Measurements from ENCODE around the gene HECW1. TPM values are rescaled to one million over a fixed set of nuclear protein-coding genes. Genes with fewer than 3 reads are reported as not detected.

HECW1 gene
- total and polyA plus RNA-seq, 2 experiments from 2014 or later, result 11.0 to 21.8 TPM

DNA sequence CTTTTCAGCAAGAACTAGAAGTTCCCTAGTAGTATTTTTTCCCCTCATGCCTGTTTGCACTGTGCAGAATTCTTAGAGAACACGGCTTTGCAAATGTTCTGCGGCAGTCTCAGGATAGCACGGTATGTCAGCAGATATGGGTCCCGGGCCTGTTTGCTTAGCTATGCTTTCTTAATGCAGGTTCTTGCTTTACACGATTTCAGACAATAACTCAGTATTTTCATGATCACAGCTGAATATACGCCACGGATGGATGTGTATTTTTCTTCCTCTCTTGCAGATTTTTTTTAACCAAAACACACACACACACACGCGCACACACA is 137.3 kb downstream of the HECW1 start:
- Mint-ChIP-seq H3K4me3 (no peak overlapping the region), H3K9me3 (no peaks in the 10 kb centered on the region), H3K27me3 (ENCODE audit: insufficient read depth, low read depth, poor library complexity) (peaks cover 2% of the 10 kb centered on the region), H3K36me3 (ENCODE audit: low read depth) (no peaks in the 10 kb centered on the region), H3K27ac (no peak overlapping the region), H3K4me1 (peaks cover 6% of the 10 kb centered on the region)
- DNase-seq (ENCODE audit: low spot score) (no peak), ATAC-seq (no peak)
- Histone ChIP-seq H2AFZ (no peak overlapping the region), H3K4me3 (no peak overlapping the region), H3K9me2 (ENCODE audit: insufficient read depth) (0 out of 2 replicates have a peak, but pooled peaks cover 9% of the 10 kb centered on the region), H4K20me1 (replicated peaks; ENCODE audit: insufficient read depth) (no peaks in the 10 kb centered on the region), H3K79me2 (replicated peaks; ENCODE audit: insufficient read depth) (no peaks in the 10 kb centered on the region), H3K27me3 (ENCODE audit: insufficient read depth) (no peaks in the 10 kb centered on the region), H3K36me3 (ENCODE audit: insufficient read depth) (no peaks in the 10 kb centered on the region), H3K4me2 (no peak overlapping the region), H3K27ac (ENCODE audit: low read depth) (no peak overlapping the region), H3K4me1 (ENCODE audit: insufficient read depth) (peaks cover 3% of the 10 kb centered on the region), H3F3A (replicated peaks; ENCODE audit: low read depth) (no peaks in the 10 kb centered on the region)
- no peak for TF ChIP-seq EZH2 (IDR thresholded peaks at IDR 0.05; ENCODE audit: low read depth, unreplicated experiment)
- TF ChIP-seq CREB1 (CRISPR knock-in tag; IDR thresholded peaks at IDR 0.05; ENCODE audit: low read depth), result no peak
- no peak for TF ChIP-seq STAT1 (IDR thresholded peaks at IDR 0.05; ENCODE audit: unreplicated experiment)
- TF ChIP-seq, protein P1, sequence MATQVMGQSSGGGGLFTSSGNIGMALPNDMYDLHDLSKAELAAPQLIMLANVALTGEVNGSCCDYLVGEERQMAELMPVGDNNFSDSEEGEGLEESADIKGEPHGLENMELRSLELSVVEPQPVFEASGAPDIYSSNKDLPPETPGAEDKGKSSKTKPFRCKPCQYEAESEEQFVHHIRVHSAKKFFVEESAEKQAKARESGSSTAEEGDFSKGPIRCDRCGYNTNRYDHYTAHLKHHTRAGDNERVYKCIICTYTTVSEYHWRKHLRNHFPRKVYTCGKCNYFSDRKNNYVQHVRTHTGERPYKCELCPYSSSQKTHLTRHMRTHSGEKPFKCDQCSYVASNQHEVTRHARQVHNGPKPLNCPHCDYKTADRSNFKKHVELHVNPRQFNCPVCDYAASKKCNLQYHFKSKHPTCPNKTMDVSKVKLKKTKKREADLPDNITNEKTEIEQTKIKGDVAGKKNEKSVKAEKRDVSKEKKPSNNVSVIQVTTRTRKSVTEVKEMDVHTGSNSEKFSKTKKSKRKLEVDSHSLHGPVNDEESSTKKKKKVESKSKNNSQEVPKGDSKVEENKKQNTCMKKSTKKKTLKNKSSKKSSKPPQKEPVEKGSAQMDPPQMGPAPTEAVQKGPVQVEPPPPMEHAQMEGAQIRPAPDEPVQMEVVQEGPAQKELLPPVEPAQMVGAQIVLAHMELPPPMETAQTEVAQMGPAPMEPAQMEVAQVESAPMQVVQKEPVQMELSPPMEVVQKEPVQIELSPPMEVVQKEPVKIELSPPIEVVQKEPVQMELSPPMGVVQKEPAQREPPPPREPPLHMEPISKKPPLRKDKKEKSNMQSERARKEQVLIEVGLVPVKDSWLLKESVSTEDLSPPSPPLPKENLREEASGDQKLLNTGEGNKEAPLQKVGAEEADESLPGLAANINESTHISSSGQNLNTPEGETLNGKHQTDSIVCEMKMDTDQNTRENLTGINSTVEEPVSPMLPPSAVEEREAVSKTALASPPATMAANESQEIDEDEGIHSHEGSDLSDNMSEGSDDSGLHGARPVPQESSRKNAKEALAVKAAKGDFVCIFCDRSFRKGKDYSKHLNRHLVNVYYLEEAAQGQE (IDR thresholded peaks at IDR 0.05; ENCODE audit: unreplicated experiment), result no peak
- no peak for TF ChIP-seq NANOG (IDR thresholded peaks at IDR 0.05; ENCODE audit: borderline replicate concordance)
- TF ChIP-seq ZNF114 (CRISPR knock-in tag; IDR thresholded peaks at IDR 0.05), result no peak
- no peak for TF ChIP-seq EZH2phosphoT487 (IDR thresholded peaks at IDR 0.05; ENCODE audit: unreplicated experiment)
- TF ChIP-seq ZNF331 (CRISPR knock-in tag; IDR thresholded peaks at IDR 0.05; ENCODE audit: low read depth), result no peak
- TF ChIP-seq, protein P2, sequence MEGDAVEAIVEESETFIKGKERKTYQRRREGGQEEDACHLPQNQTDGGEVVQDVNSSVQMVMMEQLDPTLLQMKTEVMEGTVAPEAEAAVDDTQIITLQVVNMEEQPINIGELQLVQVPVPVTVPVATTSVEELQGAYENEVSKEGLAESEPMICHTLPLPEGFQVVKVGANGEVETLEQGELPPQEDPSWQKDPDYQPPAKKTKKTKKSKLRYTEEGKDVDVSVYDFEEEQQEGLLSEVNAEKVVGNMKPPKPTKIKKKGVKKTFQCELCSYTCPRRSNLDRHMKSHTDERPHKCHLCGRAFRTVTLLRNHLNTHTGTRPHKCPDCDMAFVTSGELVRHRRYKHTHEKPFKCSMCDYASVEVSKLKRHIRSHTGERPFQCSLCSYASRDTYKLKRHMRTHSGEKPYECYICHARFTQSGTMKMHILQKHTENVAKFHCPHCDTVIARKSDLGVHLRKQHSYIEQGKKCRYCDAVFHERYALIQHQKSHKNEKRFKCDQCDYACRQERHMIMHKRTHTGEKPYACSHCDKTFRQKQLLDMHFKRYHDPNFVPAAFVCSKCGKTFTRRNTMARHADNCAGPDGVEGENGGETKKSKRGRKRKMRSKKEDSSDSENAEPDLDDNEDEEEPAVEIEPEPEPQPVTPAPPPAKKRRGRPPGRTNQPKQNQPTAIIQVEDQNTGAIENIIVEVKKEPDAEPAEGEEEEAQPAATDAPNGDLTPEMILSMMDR (conservative IDR thresholded peaks at IDR 0.05; ENCODE audit: low read depth in 2 of 2), result no peak
- no peak for TF ChIP-seq POLR2AphosphoS5 (IDR thresholded peaks at IDR 0.05; ENCODE audit: low read depth)
- TF ChIP-seq, protein P3, sequence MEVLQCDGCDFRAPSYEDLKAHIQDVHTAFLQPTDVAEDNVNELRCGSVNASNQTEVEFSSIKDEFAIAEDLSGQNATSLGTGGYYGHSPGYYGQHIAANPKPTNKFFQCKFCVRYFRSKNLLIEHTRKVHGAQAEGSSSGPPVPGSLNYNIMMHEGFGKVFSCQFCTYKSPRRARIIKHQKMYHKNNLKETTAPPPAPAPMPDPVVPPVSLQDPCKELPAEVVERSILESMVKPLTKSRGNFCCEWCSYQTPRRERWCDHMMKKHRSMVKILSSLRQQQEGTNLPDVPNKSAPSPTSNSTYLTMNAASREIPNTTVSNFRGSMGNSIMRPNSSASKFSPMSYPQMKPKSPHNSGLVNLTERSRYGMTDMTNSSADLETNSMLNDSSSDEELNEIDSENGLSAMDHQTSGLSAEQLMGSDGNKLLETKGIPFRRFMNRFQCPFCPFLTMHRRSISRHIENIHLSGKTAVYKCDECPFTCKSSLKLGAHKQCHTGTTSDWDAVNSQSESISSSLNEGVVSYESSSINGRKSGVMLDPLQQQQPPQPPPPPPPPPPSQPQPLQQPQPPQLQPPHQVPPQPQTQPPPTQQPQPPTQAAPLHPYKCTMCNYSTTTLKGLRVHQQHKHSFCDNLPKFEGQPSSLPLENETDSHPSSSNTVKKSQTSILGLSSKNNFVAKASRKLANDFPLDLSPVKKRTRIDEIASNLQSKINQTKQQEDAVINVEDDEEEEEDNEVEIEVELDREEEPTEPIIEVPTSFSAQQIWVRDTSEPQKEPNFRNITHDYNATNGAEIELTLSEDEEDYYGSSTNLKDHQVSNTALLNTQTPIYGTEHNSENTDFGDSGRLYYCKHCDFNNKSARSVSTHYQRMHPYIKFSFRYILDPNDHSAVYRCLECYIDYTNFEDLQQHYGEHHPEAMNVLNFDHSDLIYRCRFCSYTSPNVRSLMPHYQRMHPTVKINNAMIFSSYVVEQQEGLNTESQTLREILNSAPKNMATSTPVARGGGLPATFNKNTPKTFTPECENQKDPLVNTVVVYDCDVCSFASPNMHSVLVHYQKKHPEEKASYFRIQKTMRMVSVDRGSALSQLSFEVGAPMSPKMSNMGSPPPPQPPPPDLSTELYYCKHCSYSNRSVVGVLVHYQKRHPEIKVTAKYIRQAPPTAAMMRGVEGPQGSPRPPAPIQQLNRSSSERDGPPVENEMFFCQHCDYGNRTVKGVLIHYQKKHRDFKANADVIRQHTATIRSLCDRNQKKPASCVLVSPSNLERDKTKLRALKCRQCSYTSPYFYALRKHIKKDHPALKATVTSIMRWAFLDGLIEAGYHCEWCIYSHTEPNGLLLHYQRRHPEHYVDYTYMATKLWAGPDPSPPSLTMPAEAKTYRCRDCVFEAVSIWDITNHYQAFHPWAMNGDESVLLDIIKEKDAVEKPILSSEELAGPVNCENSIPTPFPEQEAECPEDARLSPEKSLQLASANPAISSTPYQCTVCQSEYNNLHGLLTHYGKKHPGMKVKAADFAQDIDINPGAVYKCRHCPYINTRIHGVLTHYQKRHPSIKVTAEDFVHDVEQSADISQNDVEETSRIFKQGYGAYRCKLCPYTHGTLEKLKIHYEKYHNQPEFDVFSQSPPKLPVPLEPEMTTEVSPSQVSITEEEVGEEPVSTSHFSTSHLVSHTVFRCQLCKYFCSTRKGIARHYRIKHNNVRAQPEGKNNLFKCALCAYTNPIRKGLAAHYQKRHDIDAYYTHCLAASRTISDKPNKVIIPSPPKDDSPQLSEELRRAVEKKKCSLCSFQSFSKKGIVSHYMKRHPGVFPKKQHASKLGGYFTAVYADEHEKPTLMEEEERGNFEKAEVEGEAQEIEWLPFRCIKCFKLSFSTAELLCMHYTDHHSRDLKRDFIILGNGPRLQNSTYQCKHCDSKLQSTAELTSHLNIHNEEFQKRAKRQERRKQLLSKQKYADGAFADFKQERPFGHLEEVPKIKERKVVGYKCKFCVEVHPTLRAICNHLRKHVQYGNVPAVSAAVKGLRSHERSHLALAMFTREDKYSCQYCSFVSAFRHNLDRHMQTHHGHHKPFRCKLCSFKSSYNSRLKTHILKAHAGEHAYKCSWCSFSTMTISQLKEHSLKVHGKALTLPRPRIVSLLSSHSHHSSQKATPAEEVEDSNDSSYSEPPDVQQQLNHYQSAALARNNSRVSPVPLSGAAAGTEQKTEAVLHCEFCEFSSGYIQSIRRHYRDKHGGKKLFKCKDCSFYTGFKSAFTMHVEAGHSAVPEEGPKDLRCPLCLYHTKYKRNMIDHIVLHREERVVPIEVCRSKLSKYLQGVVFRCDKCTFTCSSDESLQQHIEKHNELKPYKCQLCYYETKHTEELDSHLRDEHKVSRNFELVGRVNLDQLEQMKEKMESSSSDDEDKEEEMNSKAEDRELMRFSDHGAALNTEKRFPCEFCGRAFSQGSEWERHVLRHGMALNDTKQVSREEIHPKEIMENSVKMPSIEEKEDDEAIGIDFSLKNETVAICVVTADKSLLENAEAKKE (CRISPR knock-in tag; IDR thresholded peaks at IDR 0.05), result no peak
- TF ChIP-seq, protein P4, sequence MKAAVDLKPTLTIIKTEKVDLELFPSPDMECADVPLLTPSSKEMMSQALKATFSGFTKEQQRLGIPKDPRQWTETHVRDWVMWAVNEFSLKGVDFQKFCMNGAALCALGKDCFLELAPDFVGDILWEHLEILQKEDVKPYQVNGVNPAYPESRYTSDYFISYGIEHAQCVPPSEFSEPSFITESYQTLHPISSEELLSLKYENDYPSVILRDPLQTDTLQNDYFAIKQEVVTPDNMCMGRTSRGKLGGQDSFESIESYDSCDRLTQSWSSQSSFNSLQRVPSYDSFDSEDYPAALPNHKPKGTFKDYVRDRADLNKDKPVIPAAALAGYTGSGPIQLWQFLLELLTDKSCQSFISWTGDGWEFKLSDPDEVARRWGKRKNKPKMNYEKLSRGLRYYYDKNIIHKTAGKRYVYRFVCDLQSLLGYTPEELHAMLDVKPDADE (IDR thresholded peaks at IDR 0.05), result no peak
- no peak for TF ChIP-seq JUNB (IDR thresholded peaks at IDR 0.05; ENCODE audit: unreplicated experiment)
